T-helper 2 cell treated with Interferon-gamma antibody and Interleukin-4, amounts not matched to agents 5 μg/mL and 100 μg/mL, for 36 hours (primary cell): Measurements from ENCODE around the gene SETX.
"Not testable (repeated sequence)": the region's sequence is repeated elsewhere in the genome, so short reads cannot be mapped to it uniquely, and the experiment has no call there.

ENCODE experiments used
- DNase-seq: peaks from one replicate; pipeline ENCODE4 v3.0.0; 2021; ENCODE audit warnings: low spot score
- H3K27ac Mint-ChIP-seq: one replicate; pipeline ENCODE4 v1.8.0; 2021; ENCODE audit warnings: mild to moderate bottlenecking, mixed read lengths
- H3K27me3 Mint-ChIP-seq: one replicate; pipeline ENCODE4 v1.8.0; 2021; ENCODE audit warnings: low read depth, mixed read lengths
- H3K36me3 Mint-ChIP-seq: one replicate; pipeline ENCODE4 v1.8.0; 2021; ENCODE audit warnings: low read depth, mixed read lengths
- H3K4me1 Mint-ChIP-seq: one replicate; pipeline ENCODE4 v1.8.0; 2021; ENCODE audit warnings: low read depth, mixed read lengths
- H3K4me3 Mint-ChIP-seq: one replicate; pipeline ENCODE4 v1.8.0; 2022; ENCODE audit warnings: mild to moderate bottlenecking, moderate library complexity, mixed read lengths
- H3K9me3 Mint-ChIP-seq: one replicate; pipeline ENCODE4 v1.8.0; 2021; ENCODE audit warnings: mixed read lengths

Gene SETX

GRCh38 chr9:132354637-132355355, at the start of gene SETX:
Gene SETX, minus strand, starts transcription at chr9:132354986. Its CDS starts 5,558 bp downstream, at chr9:132349428.
- no peaks in the 10 kb centered on the region for H3K9me3 Mint-ChIP-seq
- peaks cover 36% of the 10 kb centered on the region for H3K4me1 Mint-ChIP-seq
- H3K36me3 Mint-ChIP-seq, result peaks cover 40% of the 10 kb centered on the region
- peak; percentile 96 for DNase-seq
- H3K4me3 Mint-ChIP-seq, result peak within 1 kb of the TSS; percentile 85
- H3K27me3 Mint-ChIP-seq, result no peaks in the 10 kb centered on the region
- H3K27ac Mint-ChIP-seq, result peak within 1 kb of the TSS; percentile 98

- Mint-ChIP-seq H3K36me3 (peaks cover 44% of the 10 kb centered on the region), H3K4me1 (peaks cover 25% of the 10 kb centered on the region), H3K4me3 (peak overlapping the region; percentile 74), H3K9me3 (no peaks in the 10 kb centered on the region), H3K27me3 (peaks cover 8% of the 10 kb centered on the region), H3K27ac (peak overlapping the region; percentile 94)
- peak; percentile 35 for DNase-seq
Observed at GRCh38 chr9:132404228-132404881, 49.6 kb upstream of the SETX start.

- Mint-ChIP-seq H3K4me1 (peaks cover 21% of the 10 kb centered on the region), H3K9me3 (no peaks in the 10 kb centered on the region), H3K36me3 (peaks cover 58% of the 10 kb centered on the region), H3K4me3 (no peak overlapping the region), H3K27ac (no peak overlapping the region), H3K27me3 (peaks cover under 1% of the 10 kb centered on the region)
- DNase-seq, result no peak
Observed at GRCh38 chr9:132401824-132402223, 47.0 kb upstream of the SETX start.

- no peak for DNase-seq
- Mint-ChIP-seq H3K27ac (no peak overlapping the region), H3K4me3 (no peak overlapping the region), H3K9me3 (no peaks in the 10 kb centered on the region), H3K27me3 (no peaks in the 10 kb centered on the region), H3K4me1 (no peaks in the 10 kb centered on the region), H3K36me3 (peaks cover 65% of the 10 kb centered on the region)
Observed at GRCh38 chr9:132395560-132395959, 40.8 kb upstream of the SETX start.

GRCh38 chr9:132391449-132391848, 36.7 kb upstream of the SETX start:
- H3K36me3 Mint-ChIP-seq, result peaks cover 69% of the 10 kb centered on the region
- no peak for DNase-seq
- no peaks in the 10 kb centered on the region for H3K9me3 Mint-ChIP-seq
- H3K4me3 Mint-ChIP-seq, result no peak overlapping the region
- H3K27me3 Mint-ChIP-seq, result no peaks in the 10 kb centered on the region
- H3K4me1 Mint-ChIP-seq, result no peaks in the 10 kb centered on the region
- no peak overlapping the region for H3K27ac Mint-ChIP-seq

- no peak overlapping the region for H3K4me3 Mint-ChIP-seq
- no peak overlapping the region for H3K27ac Mint-ChIP-seq
- H3K27me3 Mint-ChIP-seq, result no peaks in the 10 kb centered on the region
- no peak for DNase-seq
- no peaks in the 10 kb centered on the region for H3K9me3 Mint-ChIP-seq
- H3K4me1 Mint-ChIP-seq, result no peaks in the 10 kb centered on the region
- H3K36me3 Mint-ChIP-seq, result peaks cover 64% of the 10 kb centered on the region
Observed at GRCh38 chr9:132390966-132391365, 36.2 kb upstream of the SETX start.

- H3K9me3 Mint-ChIP-seq, result no peaks in the 10 kb centered on the region
- H3K27me3 Mint-ChIP-seq, result no peaks in the 10 kb centered on the region
- peaks cover 67% of the 10 kb centered on the region for H3K36me3 Mint-ChIP-seq
- H3K27ac Mint-ChIP-seq, result no peak overlapping the region
- H3K4me3 Mint-ChIP-seq, result no peak overlapping the region
- H3K4me1 Mint-ChIP-seq, result peaks cover 17% of the 10 kb centered on the region
- DNase-seq, result no peak
Observed at GRCh38 chr9:132387133-132387532, 32.3 kb upstream of the SETX start.

GRCh38 chr9:132384376-132384775, 29.6 kb upstream of the SETX start:
- Mint-ChIP-seq H3K27me3 (no peaks in the 10 kb centered on the region), H3K9me3 (no peaks in the 10 kb centered on the region), H3K27ac (peak overlapping the region; percentile 58), H3K4me3 (no peak overlapping the region), H3K4me1 (peaks cover 25% of the 10 kb centered on the region), H3K36me3 (peaks cover 52% of the 10 kb centered on the region)
- DNase-seq, result no peak

- H3K27ac Mint-ChIP-seq, result peak overlapping the region; percentile 63
- no peak for DNase-seq
- peaks cover 49% of the 10 kb centered on the region for H3K36me3 Mint-ChIP-seq
- H3K9me3 Mint-ChIP-seq, result no peaks in the 10 kb centered on the region
- no peak overlapping the region for H3K4me3 Mint-ChIP-seq
- peaks cover 25% of the 10 kb centered on the region for H3K4me1 Mint-ChIP-seq
- no peaks in the 10 kb centered on the region for H3K27me3 Mint-ChIP-seq
Observed at GRCh38 chr9:132383462-132383883, 28.7 kb upstream of the SETX start.

- peak overlapping the region; percentile 32 for H3K27ac Mint-ChIP-seq
- peaks cover 25% of the 10 kb centered on the region for H3K4me1 Mint-ChIP-seq
- H3K27me3 Mint-ChIP-seq, result no peaks in the 10 kb centered on the region
- H3K36me3 Mint-ChIP-seq, result peaks cover 40% of the 10 kb centered on the region
- peak overlapping the region; percentile 33 for H3K4me3 Mint-ChIP-seq
- DNase-seq, result no peak
- no peaks in the 10 kb centered on the region for H3K9me3 Mint-ChIP-seq
Observed at GRCh38 chr9:132381966-132382541, 27.3 kb upstream of the SETX start.

GRCh38 chr9:132378416-132378815, 23.6 kb upstream of the SETX start:
- not testable (repeated sequence) for H3K27me3 Mint-ChIP-seq, H3K4me3 Mint-ChIP-seq, H3K9me3 Mint-ChIP-seq, DNase-seq, H3K27ac Mint-ChIP-seq
- H3K36me3 Mint-ChIP-seq, result peaks cover 27% of the 10 kb centered on the region
- H3K4me1 Mint-ChIP-seq, result peaks cover 18% of the 10 kb centered on the region

- not testable (repeated sequence) for H3K27ac Mint-ChIP-seq, H3K27me3 Mint-ChIP-seq, H3K9me3 Mint-ChIP-seq, H3K4me3 Mint-ChIP-seq, DNase-seq
- Mint-ChIP-seq H3K36me3 (peaks cover 25% of the 10 kb centered on the region), H3K4me1 (peaks cover 17% of the 10 kb centered on the region)
Observed at GRCh38 chr9:132377769-132378168, 23.0 kb upstream of the SETX start.

GRCh38 chr9:132372177-132373095, 17.6 kb upstream of the SETX start:
- Mint-ChIP-seq H3K4me1 (peaks cover 12% of the 10 kb centered on the region), H3K36me3 (peaks cover 13% of the 10 kb centered on the region), H3K27ac (peak overlapping the region; percentile 84), H3K4me3 (peak overlapping the region; percentile 44), H3K9me3 (no peaks in the 10 kb centered on the region), H3K27me3 (no peaks in the 10 kb centered on the region)
- DNase-seq, result no peak
